ENCODE results near the gene DIP2C.

- TF ChIP-seq CTCF (IDR thresholded peaks at IDR 0.05), result no peak
- TF ChIP-seq POLR2AphosphoS5 (IDR thresholded peaks at IDR 0.05), result no peak
- no peak for TF ChIP-seq POLR2A (IDR thresholded peaks at IDR 0.05)
Observed at GRCh38 chr10:404346-404745, 285.1 kb downstream of the DIP2C start.
